ENCODE measurements around the gene RPL5. TPM values are rescaled to one million over a fixed set of nuclear protein-coding genes. Genes with fewer than 3 reads are reported as not detected.

The RPL5 gene
- polyA plus RNA-seq, 1 experiment = 2,752 TPM

GRCh38 chr1:92864131-92864530 lies 32.3 kb downstream of the RPL5 start:
- no peaks in the 10 kb centered on the region for H3K27me3 ChIP-seq (ENCODE audit: control insufficient read depth, insufficient read depth, low read length)
- ChIA-PET CTCF (interaction anchor here (1.2 to 16.3 kb wide), 2 partner anchors 14 to 129 kb away, joined by 3 to 458 read pairs; no protein-coding TSS in a partner anchor), POLR2A (no interaction called here)
- no peaks in the 10 kb centered on the region for H3K9me3 ChIP-seq (ENCODE audit: control insufficient read depth, insufficient read depth, low read length)
- H3K27ac ChIP-seq (ENCODE audit: low read depth, low read length) = no peak overlapping the region
- no peak for TF ChIP-seq CTCF (IDR thresholded peaks at IDR 0.05; ENCODE audit: low read depth, low read length)
- no peak for DNase-seq (ENCODE audit: low read depth, low spot score)
- H3K4me3 ChIP-seq (ENCODE audit: low read depth, low read length) = no peak overlapping the region

DNA sequence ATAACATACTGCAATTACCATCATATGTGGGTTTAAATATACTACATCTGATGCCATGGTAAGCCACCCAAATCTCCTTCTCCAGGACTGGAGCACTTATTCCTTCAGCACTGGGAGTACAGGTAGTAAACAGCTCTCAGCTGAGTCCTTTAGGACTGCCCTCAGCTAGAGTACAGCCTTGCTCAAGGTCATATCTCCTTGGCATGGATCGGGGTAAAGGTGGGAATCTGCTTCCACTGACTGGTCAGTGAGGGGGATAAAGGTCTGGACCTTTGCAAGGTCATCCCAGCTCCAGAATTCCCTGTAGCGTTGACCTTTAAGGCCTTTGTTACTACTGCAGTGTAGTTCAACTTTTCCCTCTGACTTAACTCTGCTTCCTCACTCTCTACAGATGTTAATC lies 38.8 kb downstream of the RPL5 start:
- no peaks in the 10 kb centered on the region for H3K27me3 ChIP-seq (ENCODE audit: control insufficient read depth, insufficient read depth, low read length)
- H3K4me3 ChIP-seq (ENCODE audit: low read depth, low read length) = no peak overlapping the region
- POLR2A ChIA-PET = no interaction called here
- no peak for TF ChIP-seq CTCF (IDR thresholded peaks at IDR 0.05; ENCODE audit: low read depth, low read length)
- DNase-seq (ENCODE audit: low read depth, low spot score) = no peak
- no peak overlapping the region for H3K27ac ChIP-seq (ENCODE audit: low read depth, low read length)
- peaks cover 2% of the 10 kb centered on the region; the same call in 1 of the 2 replicates for H3K9me3 ChIP-seq (ENCODE audit: control insufficient read depth, insufficient read depth, low read length)
- CTCF ChIA-PET = interaction anchor here (3.9 kb wide), 1 partner anchor 12 kb away, joined by 35 read pairs; no protein-coding TSS in a partner anchor

- Histone ChIP-seq H3K4me3 (ENCODE audit: low read depth, low read length) (no peak overlapping the region), H3K27ac (ENCODE audit: low read depth, low read length) (no peak overlapping the region), H3K9me3 (ENCODE audit: control insufficient read depth, insufficient read depth, low read length) (peaks cover 2% of the 10 kb centered on the region; the same call in 1 of the 2 replicates), H3K27me3 (ENCODE audit: control insufficient read depth, insufficient read depth, low read length) (no peaks in the 10 kb centered on the region)
- no peak for TF ChIP-seq CTCF (IDR thresholded peaks at IDR 0.05; ENCODE audit: low read depth, low read length)
- CTCF ChIA-PET = interaction anchor here (2.2 kb wide), 1 partner anchor 13 kb away, joined by 9 read pairs; no protein-coding TSS in a partner anchor
- POLR2A ChIA-PET = no interaction called here
- DNase-seq (ENCODE audit: low read depth, low spot score) = no peak
Observed at GRCh38 chr1:92872719-92873118, 40.9 kb downstream of the RPL5 start.

DNA sequence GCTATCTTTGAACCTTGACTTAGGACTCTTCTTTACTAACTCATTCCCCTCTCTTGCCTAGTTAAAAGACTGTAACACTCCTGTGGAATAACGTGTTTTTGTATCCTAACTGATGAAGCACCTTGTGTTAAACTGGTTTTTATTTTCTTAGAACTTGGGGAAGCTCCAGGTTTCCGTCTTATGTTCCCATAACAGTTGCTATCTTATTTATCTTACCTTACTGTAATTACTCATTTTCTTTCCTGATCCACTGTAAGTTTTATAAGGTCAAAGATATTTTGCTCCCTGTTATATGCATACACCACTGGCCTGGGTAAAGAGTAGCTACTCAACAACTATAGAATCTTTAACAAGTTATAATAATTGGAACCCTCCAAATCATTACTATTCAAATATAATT lies 43.1 kb downstream of the RPL5 start:
- ChIA-PET POLR2A (interaction anchor here (0.6 kb wide), 1 partner anchor 30 kb away, joined by 6 read pairs; no protein-coding TSS in a partner anchor), CTCF (interaction anchor here (1.0 to 4.3 kb wide), 2 partner anchors 85 to 119 kb away, joined by 3 to 28 read pairs; no protein-coding TSS in a partner anchor)
- DNase-seq (ENCODE audit: low read depth, low spot score) = no peak
- no peak for TF ChIP-seq CTCF (IDR thresholded peaks at IDR 0.05; ENCODE audit: low read depth, low read length)
- Histone ChIP-seq H3K4me3 (ENCODE audit: low read depth, low read length) (no peak overlapping the region), H3K27ac (ENCODE audit: low read depth, low read length) (no peak overlapping the region), H3K9me3 (ENCODE audit: control insufficient read depth, insufficient read depth, low read length) (peaks cover 2% of the 10 kb centered on the region; the same call in 1 of the 2 replicates), H3K27me3 (ENCODE audit: control insufficient read depth, insufficient read depth, low read length) (no peaks in the 10 kb centered on the region)

GRCh38 chr1:92876351-92876750 lies 44.5 kb downstream of the RPL5 start:
- no peak for TF ChIP-seq CTCF (IDR thresholded peaks at IDR 0.05; ENCODE audit: low read depth, low read length)
- no peak overlapping the region for H3K27ac ChIP-seq (ENCODE audit: low read depth, low read length)
- DNase-seq (ENCODE audit: low read depth, low spot score) = no peak
- POLR2A ChIA-PET = no interaction called here
- peaks cover 2% of the 10 kb centered on the region; the same call in 1 of the 2 replicates for H3K9me3 ChIP-seq (ENCODE audit: control insufficient read depth, insufficient read depth, low read length)
- CTCF ChIA-PET = interaction anchor here (1.3 to 4.3 kb wide), 4 partner anchors 17 to 118 kb away, joined by 3 to 37 read pairs (median 17); partner anchors contain the start of gene DIPK1A
- H3K27me3 ChIP-seq (ENCODE audit: control insufficient read depth, insufficient read depth, low read length) = no peaks in the 10 kb centered on the region
- H3K4me3 ChIP-seq (ENCODE audit: low read depth, low read length) = no peak overlapping the region

All from AG04450 (cell line).